GM19351 (cell line): ENCODE measurements around the gene UGDH.
"Not testable (repeated sequence)": the region's sequence is repeated elsewhere in the genome, so short reads cannot be mapped to it uniquely, and the experiment has no call there.

Experiments used
- ATAC-seq: cut with Tn5 transposase; IDR thresholded peaks from one replicate; pipeline ENCODE4 v1.9.1; 2021; ENCODE audit warnings: mild to moderate bottlenecking, moderate library complexity; ENCODE audit not compliant: unreplicated experiment

The UGDH gene

DNA sequence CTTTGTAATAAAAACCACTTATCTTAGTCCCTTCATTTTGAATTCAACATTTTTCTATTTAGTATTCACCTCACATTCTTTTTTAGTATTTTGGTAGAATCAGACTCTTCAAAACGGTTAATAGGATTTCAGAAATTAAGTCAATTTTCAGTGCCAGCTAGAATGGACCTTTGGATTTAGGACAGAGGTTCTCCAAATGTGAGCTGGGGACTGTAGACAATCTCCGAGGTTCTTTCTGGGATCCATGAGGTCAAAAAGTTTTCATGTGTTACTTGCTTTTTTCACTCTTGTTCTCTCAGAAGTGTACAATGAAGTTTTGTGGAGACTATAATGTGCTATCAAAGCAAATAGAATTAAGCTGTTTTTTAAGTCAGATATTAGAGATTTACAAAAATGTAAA lies 2.3 kb upstream of the UGDH start:
- ATAC-seq, result no peak

GRCh38 chr4:39528061-39528465 lies 824 bp upstream of the UGDH start:
- no peak for ATAC-seq

GRCh38 chr4:39526765-39527295 lies 409 bp downstream of the UGDH start:
- peak; percentile 17 for ATAC-seq

GRCh38 chr4:39525822-39526690 lies 1.2 kb downstream of the UGDH start:
- ATAC-seq, result no peak

GRCh38 chr4:39524161-39524957 lies 2.9 kb downstream of the UGDH start:
- no peak for ATAC-seq

DNA sequence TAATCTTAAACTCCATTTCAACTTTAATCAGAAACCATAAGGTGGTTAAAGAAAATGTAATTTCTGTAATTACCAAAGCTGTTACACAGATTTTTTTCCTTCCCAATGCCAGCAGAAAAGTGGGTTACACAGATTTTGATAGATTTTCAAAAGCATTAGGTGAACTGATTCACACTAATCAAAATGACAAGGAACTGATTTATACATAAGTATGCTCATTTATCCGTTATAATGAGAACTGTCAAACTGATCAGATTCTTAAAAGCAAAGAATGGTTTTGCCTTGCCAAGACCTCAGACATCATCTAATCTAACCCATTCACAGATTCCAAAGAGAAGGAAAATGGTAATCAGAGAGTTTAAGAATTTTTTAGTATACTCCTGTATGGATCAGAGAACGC lies 5.2 kb downstream of the UGDH start:
- ATAC-seq, result no peak

GRCh38 chr4:39521253-39521919 lies 5.9 kb downstream of the UGDH start:
- no peak for ATAC-seq

DNA sequence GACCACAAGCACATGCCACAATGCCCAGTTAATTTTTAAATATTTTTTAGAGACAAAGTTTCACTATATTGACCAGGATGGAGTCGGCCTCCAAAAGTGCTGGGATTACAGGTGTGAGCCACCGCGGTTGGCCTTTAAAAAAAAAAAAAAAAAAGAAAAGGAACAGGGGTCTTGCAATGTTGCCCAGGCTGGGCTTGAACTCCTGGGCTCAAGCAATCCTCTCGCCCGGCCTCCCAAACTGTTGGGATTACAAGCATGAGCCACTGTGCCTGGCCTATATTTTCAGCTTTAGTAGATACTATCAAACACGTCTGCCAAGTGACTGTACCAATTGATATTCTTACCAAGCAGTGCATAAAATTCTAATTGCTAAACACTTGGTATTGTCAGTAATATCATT lies 8.8 kb downstream of the UGDH start:
- ATAC-seq, result no peak

- no peak for ATAC-seq
Observed at GRCh38 chr4:39516407-39516966, 10.8 kb downstream of the UGDH start.

DNA sequence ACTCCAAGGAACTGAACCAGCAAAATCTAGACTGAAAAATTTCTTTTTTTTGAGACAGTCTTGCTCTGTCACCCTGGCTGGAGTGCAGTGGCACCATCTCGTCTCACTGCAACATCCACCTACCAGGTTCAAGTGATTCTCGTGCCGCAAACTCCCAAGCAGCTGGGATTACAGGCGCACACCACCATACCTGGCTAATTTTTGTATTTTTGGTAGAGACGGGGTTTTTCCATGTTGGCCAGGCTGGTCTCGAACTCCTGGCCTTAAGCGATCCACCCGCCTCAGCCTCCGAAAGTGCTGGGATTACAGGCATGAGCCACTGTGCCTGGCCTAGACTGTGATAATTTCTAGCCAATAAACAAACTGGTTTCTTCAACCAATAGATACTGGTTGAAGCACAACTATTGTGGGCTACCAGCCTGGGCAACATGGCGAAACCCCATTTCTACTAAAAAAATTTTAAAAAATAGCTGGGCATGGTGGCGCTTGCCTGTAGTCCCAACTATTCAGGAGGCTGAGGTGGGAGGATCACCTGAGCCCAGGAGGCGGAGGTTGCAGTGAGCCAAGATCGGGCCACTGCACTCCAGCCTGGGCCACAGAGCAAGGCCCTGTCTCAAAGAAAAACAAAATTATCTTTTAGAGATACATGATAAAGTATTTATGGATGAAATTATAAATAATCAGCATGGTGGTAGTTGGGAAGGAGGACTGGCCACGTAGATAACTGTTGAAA lies 11.4 kb downstream of the UGDH start:
- ATAC-seq, result not testable (repeated sequence)

DNA sequence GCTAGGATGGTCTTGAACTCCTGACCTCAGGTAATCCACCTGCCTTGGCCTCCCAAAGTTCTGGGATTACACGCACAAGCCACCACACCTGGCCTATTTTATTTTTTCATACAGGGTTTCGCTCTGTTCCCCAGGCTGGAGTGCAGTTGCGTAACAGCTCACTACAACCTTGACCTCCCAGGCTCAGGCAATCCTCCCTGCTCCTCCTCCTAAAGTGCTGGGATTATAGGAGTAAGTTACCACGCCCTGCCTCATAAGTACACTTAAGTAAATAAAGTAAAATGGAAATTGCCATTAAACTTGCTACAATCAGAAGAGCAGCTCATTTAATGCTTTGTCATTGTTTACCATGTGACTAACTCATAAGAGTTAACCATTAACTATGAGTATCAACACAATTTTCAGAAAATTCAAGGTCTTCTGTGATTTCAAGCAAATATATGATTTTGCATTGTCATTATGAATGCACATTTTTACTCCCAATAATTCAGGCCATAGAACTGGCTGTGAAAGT lies 12.3 kb downstream of the UGDH start:
- no peak for ATAC-seq

- not testable (repeated sequence) for ATAC-seq
Observed at GRCh38 chr4:39514266-39514665, 13.0 kb downstream of the UGDH start.

DNA sequence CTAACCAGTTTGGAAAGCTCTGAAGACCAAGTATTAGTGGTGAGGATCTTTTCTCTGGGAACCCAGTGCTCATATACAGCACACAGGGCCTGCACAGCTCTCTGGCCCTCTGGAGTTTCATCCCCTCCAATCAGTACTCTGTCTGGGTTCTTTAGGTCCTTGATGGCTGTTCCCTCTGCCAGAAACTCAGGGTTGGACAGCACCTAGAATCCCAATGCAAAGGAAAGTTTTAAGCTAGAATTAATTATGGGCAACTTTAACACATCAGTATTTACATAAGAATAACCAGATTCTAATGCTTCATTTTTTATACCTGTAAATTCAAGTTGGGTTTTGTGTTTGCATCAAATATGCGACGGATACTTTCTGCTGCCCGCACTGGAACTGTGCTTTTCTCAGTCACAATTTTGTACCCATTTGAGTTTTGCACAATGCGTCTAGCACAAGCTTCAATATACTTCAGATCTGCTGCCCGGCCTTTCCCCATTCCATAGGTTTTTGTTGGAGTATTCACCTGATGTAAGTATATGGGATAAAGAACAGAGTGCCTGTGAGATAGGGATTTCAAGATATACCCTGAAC lies 16.8 kb downstream of the UGDH start:
- no peak for ATAC-seq

GRCh38 chr4:39505581-39505980 lies 21.7 kb downstream of the UGDH start:
- no peak for ATAC-seq

DNA sequence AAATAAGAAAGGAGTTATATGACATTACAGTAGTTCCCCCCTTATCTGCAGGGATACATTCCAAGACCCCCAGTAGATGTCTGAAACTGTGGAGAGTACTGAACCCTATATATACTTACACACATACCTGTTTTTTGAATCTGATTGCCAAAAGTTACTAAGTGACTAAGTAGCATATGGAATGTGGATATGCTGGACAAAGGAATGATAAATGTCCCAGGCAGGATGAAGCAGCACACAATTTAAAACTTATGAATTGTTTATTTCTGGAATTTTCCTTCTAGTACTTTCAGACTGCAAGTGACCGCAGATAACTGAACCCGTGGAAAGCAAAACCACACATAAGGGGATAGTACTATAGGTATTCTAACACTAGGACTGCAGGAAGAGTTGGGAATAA lies 22.7 kb downstream of the UGDH start:
- no peak for ATAC-seq

DNA sequence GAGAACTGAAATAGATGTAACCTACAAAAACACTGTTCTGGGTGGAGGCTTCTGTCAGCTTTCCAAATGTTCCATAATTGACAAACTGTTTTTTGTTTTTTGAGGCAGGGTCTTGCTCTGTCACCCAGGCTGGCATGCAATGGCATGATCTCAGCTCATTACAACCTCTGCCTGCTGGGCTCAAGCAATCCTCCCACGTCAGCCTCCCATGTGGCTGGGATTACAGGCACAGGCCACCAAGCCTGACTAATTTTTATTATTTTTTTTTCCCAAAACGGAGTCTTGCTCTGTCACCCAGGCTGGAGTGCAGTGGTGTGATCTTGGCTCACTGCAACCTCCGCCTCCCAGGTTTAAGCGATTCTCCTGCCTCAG lies 24.6 kb downstream of the UGDH start:
- ATAC-seq, result not testable (repeated sequence)

GRCh38 chr4:39502019-39502663 lies 25.1 kb downstream of the UGDH start:
- no peak for ATAC-seq

DNA sequence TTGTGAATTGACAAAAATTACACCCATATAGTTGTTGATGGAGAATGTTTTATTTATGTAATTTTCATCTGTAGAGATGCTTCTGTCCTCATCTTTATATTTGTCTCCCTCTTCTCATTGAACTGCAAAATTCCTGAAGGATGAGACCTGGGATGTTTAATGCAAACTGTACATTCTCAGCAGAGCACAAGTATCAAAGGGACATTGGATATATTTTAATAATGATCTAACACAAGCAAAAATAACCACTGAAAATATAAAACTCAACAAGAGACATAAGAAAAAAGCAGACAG lies 28.6 kb downstream of the UGDH start:
- no peak for ATAC-seq

DNA sequence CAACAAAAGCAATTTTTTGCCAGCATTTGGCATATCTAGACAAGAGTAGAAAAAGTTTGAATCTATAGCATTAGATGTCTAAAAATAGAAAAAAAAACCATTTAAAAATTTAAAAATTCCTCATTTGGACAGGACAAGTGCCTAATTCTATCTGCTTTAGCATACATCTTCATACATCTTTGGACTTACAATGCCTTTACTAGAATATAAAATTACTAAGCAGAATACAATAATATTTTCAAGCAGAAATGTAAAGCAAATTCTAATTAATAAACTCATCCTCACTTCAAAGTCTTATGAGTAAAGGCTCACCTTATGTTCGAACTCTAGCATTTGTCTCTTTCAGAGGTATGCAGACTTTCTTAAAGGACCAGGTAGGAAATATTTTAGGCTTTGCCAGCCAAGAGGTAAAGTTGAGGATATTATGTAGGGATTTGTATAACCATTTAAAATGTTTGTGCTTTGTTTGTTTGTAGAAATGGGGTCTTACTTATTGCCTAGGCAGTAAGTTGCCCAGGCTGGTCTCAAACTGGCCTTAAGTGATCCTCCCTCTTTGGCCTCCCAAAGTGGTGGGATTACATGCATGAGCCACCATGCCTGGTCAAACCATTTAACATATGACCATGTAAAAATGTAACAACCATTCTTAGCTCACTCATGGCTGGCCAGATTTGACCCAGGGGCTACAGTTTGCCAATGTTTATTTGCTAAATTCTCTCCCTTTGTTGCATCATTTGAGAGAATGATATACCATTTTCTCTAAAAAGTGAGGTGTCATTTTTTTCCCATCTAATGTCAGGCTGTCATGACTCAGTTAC lies 29.1 kb downstream of the UGDH start:
- no peak for ATAC-seq
